ENCODE results near the gene KRT77. TPM values are rescaled to one million over a fixed set of nuclear protein-coding genes. Genes with fewer than 3 reads are reported as not detected.

Gene KRT77
- total RNA-seq, 1 experiment from 2014 or later = not detected

DNA sequence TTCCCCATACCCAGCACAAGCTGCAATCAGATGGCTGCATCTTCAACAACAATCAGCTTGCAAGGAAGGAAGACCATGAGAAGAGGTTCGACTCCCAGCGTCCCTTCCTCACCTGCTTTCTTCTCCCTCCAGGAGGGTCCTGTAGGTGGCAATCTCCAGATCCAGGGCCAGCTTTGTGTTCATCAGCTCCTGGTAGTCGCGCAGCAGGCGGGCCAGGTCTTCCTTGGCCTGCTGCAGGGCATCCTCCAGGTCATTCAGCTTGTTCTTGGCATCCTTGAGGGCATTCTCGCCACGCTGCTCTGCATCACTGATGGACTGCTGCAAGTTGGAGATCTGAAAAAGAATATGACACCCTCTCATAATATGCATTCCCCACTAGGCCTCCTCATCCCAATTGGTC lies 27.2 kb downstream of the KRT77 start:
- H3K9ac ChIP-seq (ENCODE audit: low read length) = no peak overlapping the region
- TF ChIP-seq EZH2 (IDR thresholded peaks at IDR 0.05; ENCODE audit: low read length, unreplicated experiment) (no peak), EZH2phosphoT487 (IDR thresholded peaks at IDR 0.05; ENCODE audit: borderline replicate concordance, low read length) (no peak)
- TF ChIP-seq, protein P1, sequence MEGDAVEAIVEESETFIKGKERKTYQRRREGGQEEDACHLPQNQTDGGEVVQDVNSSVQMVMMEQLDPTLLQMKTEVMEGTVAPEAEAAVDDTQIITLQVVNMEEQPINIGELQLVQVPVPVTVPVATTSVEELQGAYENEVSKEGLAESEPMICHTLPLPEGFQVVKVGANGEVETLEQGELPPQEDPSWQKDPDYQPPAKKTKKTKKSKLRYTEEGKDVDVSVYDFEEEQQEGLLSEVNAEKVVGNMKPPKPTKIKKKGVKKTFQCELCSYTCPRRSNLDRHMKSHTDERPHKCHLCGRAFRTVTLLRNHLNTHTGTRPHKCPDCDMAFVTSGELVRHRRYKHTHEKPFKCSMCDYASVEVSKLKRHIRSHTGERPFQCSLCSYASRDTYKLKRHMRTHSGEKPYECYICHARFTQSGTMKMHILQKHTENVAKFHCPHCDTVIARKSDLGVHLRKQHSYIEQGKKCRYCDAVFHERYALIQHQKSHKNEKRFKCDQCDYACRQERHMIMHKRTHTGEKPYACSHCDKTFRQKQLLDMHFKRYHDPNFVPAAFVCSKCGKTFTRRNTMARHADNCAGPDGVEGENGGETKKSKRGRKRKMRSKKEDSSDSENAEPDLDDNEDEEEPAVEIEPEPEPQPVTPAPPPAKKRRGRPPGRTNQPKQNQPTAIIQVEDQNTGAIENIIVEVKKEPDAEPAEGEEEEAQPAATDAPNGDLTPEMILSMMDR (conservative IDR thresholded peaks at IDR 0.05; ENCODE audit: low read depth, low read length) = no peak
- H4K20me1 ChIP-seq (ENCODE audit: low read length) = no peaks in the 10 kb centered on the region
- H3K27ac ChIP-seq (ENCODE audit: low read length) = no peak overlapping the region
- H2AFZ ChIP-seq (ENCODE audit: low read length) = no peak overlapping the region
- no peaks in the 10 kb centered on the region for H3K4me1 ChIP-seq (ENCODE audit: insufficient read depth, low read length)
- intact Hi-C loops (cut with micrococcal nuclease) = no loop called here
- no peaks in the 10 kb centered on the region for H3K9me3 ChIP-seq (ENCODE audit: low read length)
- H3K9me2 ChIP-seq (replicated peaks; ENCODE audit: low read length) = no peaks in the 10 kb centered on the region
- ChIA-PET POLR2A (ENCODE audit: unreplicated experiment) (no interaction called here), CTCF (no interaction called here)
- no peak for DNase-seq
- H3K79me2 ChIP-seq (ENCODE audit: low read length) = no peaks in the 10 kb centered on the region
- BruUV-seq (replicated peaks) = no TSS peak
- H3K4me3 ChIP-seq (ENCODE audit: low read length) = no peak overlapping the region
- H3K4me2 ChIP-seq (ENCODE audit: low read length) = no peak overlapping the region
- H3F3A ChIP-seq (ENCODE audit: low read length, unreplicated experiment) = no peaks in the 10 kb centered on the region
- no peaks in the 10 kb centered on the region for H3K36me3 ChIP-seq (ENCODE audit: low read depth, low read length)
- H3K27me3 ChIP-seq (ENCODE audit: low read length) = peaks cover 62% of the 10 kb centered on the region
- no peak for ATAC-seq

DNA sequence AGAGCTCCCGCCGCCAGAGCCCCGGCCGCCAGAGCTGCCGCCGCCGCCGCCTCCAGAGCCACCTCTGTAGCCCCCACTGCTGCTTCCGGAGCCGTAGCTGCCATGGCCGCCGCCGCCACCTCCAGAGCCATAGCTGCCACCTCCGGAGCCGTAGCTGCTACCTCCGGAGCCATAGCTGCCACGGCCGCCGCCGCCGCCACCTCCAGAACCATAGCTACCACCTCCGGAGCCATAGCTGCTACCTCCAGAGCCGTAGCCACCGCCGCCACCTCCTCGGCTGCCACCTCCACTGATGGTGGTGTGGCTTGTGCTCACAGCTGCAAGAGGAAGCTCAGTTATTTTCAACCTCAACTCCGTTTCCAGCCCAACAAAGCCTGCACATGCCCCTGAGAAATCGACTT lies 28.0 kb downstream of the KRT77 start:
- intact Hi-C loops (cut with micrococcal nuclease) = no loop called here
- no peaks in the 10 kb centered on the region for H4K20me1 ChIP-seq (ENCODE audit: low read length)
- no peak for TF ChIP-seq EZH2phosphoT487 (IDR thresholded peaks at IDR 0.05; ENCODE audit: borderline replicate concordance, low read length)
- TF ChIP-seq, protein P1 (conservative IDR thresholded peaks at IDR 0.05; ENCODE audit: low read depth, low read length) = no peak
- TF ChIP-seq EZH2 (IDR thresholded peaks at IDR 0.05; ENCODE audit: low read length, unreplicated experiment) = no peak
- peaks cover 54% of the 10 kb centered on the region for H3K27me3 ChIP-seq (ENCODE audit: low read length)
- no peaks in the 10 kb centered on the region for H3K36me3 ChIP-seq (ENCODE audit: low read depth, low read length)
- ChIA-PET POLR2A (ENCODE audit: unreplicated experiment) (no interaction called here), CTCF (no interaction called here)
- H3K79me2 ChIP-seq (ENCODE audit: low read length) = no peaks in the 10 kb centered on the region
- no peak for DNase-seq
- no peak overlapping the region for H3K4me2 ChIP-seq (ENCODE audit: low read length)
- H3K4me1 ChIP-seq (ENCODE audit: insufficient read depth, low read length) = no peaks in the 10 kb centered on the region
- no peak overlapping the region for H3K9ac ChIP-seq (ENCODE audit: low read length)
- no peak overlapping the region for H3K27ac ChIP-seq (ENCODE audit: low read length)
- ATAC-seq = no peak
- no peaks in the 10 kb centered on the region for H3K9me3 ChIP-seq (ENCODE audit: low read length)
- no peak overlapping the region for H2AFZ ChIP-seq (ENCODE audit: low read length)
- no peak overlapping the region for H3K4me3 ChIP-seq (ENCODE audit: low read length)
- no peaks in the 10 kb centered on the region for H3F3A ChIP-seq (ENCODE audit: low read length, unreplicated experiment)
- no TSS peak for BruUV-seq (replicated peaks)
- H3K9me2 ChIP-seq (replicated peaks; ENCODE audit: low read length) = no peaks in the 10 kb centered on the region

DNA sequence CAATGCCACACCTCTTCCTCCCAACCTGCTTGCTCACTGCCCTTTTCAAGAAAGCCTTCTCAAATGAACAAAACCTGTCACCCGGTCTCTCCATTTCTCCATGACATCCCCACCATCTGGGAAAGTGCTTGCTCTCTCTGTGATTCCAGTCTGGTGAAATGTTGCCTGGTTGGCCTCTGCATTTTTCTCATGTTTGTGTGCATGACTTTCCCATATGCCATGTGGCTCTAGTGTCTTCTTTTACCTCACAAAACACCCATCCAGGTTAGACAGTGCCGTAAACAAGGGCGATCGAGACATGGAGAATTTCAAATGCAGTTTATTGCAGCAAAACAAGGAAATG lies 28.9 kb downstream of the KRT77 start:
- Histone ChIP-seq H3K9me3 (ENCODE audit: low read length) (no peaks in the 10 kb centered on the region), H3K79me2 (ENCODE audit: low read length) (no peaks in the 10 kb centered on the region), H2AFZ (ENCODE audit: low read length) (no peak overlapping the region), H3K9ac (ENCODE audit: low read length) (no peak overlapping the region), H3K27me3 (ENCODE audit: low read length) (peaks cover 45% of the 10 kb centered on the region), H3K9me2 (replicated peaks; ENCODE audit: low read length) (no peaks in the 10 kb centered on the region), H3K36me3 (ENCODE audit: low read depth, low read length) (no peaks in the 10 kb centered on the region), H3K4me3 (ENCODE audit: low read length) (no peak overlapping the region), H4K20me1 (ENCODE audit: low read length) (no peaks in the 10 kb centered on the region), H3K4me2 (ENCODE audit: low read length) (no peak overlapping the region), H3F3A (ENCODE audit: low read length, unreplicated experiment) (no peaks in the 10 kb centered on the region), H3K27ac (ENCODE audit: low read length) (no peak overlapping the region), H3K4me1 (ENCODE audit: insufficient read depth, low read length) (no peaks in the 10 kb centered on the region)
- intact Hi-C loops (cut with micrococcal nuclease) = no loop called here
- DNase-seq = no peak
- TF ChIP-seq EZH2 (IDR thresholded peaks at IDR 0.05; ENCODE audit: low read length, unreplicated experiment) (no peak), EZH2phosphoT487 (IDR thresholded peaks at IDR 0.05; ENCODE audit: borderline replicate concordance, low read length) (no peak)
- TF ChIP-seq, protein P1 (conservative IDR thresholded peaks at IDR 0.05; ENCODE audit: low read depth, low read length) = no peak
- CTCF ChIA-PET = no interaction called here
- ATAC-seq = no peak
- POLR2A ChIA-PET (ENCODE audit: unreplicated experiment) = no interaction called here
- BruUV-seq (replicated peaks) = no TSS peak

Data from PC-3 (cell line).